HG03565 (cell line): Measurements from ENCODE around the gene PRPF18.

Experiments
- ATAC-seq: cut with Tn5 transposase; IDR thresholded peaks from one replicate; pipeline ENCODE4 v1.9.1; 2021; ENCODE audit warnings: mild to moderate bottlenecking, moderate library complexity; ENCODE audit not compliant: unreplicated experiment

PRPF18 gene

DNA sequence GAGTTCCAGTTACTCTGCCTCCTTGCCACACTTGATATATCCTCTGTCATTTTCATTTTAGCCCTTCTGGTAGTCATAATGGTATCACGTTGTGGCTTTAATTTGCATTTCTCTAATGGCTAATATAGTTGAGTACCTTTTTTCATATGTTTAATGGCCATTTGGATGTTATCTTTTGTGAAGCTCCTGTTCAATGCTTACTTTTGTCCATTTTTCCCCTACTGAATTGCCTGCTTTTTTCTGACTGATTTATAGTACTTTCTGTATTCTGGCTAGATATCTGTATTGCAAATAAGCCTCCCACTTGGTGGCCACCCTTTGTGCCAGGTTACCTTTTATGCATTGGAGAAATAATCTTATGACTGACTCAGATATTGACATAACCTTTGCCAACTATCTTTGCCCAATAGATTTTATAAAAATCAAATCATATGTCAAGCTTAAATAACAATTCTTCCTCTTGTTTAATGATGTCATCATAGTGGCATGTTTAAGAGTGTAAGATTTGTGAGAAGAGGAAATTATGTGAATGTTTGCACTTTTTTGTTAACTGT is 50.6 kb downstream of the PRPF18 start:
- no peak for ATAC-seq

DNA sequence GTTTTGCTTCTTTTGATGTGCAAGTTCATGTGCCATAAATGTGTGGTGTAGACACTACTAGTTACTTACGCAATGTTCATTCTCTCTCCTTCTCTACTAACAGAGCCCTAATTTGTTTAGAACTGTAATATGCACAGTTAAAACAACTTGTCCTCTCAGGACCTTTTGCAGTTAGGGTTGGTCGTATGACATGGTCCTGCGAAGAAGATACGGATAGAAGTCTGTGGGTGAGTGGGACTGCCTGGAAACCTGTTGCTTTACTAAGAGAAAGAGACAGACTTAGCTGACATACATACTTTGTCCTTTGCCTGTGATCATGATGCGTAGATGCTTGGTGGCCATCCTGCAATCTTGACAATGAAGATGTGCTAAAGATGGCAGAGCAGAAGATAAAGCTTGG is 51.1 kb downstream of the PRPF18 start:
- no peak for ATAC-seq

DNA sequence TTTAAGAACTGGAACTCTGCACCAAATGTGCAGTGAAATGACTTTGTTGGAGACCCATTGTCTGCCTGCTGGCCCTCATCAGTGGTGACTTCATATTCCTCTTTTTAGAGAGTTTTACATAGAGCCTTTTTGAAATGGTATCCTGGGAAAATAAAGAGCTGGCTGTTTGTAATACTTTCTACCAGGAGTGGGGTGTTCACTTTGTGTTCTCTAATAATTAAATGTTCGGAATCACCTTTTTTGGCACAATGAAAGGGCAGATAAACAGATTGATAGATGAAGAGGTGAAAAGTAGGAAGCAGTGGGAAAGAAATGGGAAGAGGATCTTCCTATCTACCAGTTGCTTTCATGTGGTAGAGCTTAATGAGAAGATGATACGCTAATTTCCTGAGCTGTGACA is 55.5 kb downstream of the PRPF18 start:
- ATAC-seq: no peak

DNA sequence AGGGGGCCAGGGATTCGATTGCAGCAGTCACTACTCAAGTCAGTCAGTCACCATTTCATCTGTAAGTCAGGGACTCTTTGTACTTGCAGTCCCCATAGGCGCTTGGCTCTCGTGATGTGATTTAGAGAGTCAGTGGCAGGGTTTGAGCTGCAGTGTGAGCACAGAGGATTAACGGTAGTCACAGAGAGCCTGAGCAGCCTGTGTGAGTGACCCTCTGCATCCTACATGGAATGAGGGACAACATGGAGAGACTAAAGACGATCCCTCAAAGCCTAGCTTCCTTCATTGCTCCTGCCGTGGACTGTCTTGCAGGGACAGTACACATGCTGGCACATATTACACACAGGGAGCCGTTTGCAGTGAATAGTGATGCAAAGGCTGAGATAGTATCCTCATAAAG is 56.3 kb downstream of the PRPF18 start:
- ATAC-seq: no peak

DNA sequence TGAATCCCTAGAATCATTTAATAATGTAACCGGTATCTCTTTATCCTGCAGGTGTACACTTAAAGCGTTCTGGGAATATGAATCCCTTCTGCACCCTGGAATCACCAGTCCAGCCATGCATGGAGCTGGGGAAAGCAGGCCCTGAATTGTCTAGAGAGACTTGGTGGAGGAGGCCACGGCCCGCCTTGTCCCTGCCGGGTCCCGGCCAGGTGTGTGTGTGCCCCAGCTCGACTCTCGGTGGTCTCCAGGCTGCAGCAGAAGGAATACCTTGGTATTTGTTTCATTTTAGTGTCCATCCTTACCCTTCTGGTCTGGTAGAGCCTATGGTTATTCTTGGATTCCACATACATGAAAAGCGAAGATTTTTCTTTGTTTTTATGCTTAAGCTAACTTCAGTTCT is 58.1 kb downstream of the PRPF18 start:
- ATAC-seq: no peak

DNA sequence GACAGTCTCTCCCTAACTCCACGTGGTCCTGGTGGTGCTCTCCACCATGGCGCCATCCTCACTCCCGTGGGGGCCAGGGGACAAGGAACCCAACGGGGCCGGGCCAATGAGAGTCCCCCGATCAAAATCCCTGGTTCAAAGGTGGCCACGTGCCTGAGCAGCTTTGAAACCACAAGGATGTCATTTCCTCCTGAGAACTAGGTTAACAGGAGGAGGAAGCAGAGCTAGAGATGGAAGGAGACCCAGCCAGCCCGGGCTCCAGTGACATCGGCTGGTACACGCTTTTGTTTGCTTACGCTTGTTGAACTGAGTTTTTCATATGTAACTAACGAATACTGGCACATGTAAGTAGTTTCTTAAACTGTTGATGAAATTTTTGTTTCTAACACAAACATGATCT is 61.7 kb downstream of the PRPF18 start:
- no peak for ATAC-seq

DNA sequence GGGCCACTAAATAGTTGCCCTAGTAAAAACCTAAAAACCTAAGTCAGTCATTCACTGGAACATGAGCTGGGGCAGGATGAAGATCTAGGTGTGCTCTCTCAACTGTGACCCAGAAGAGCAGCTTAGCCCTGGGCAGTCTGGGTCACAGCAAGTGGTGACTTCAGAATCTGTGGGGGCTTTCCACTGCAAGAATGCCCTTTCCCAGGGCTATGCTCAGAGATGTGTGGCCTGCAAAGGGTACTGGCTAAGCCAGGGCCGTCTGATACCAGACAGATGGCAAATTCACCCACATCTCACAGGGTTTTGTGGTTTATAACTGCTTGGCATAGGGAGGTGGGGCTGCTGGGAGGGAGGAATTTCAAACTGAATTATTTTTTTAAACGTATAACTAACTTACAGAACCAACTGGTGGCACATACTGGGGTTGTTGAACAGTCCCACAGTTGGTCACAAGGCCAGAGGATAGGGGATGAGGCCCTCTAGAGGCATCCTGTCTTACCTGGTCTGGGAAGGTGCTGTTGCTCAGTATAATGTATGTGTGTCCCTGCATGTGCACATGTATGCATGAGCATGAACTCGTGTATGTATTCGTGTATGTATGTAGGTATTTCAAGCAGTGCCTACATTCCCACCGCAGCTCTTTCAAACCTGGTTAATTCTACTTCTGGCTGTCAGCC is 63.2 kb downstream of the PRPF18 start:
- ATAC-seq: no peak

DNA sequence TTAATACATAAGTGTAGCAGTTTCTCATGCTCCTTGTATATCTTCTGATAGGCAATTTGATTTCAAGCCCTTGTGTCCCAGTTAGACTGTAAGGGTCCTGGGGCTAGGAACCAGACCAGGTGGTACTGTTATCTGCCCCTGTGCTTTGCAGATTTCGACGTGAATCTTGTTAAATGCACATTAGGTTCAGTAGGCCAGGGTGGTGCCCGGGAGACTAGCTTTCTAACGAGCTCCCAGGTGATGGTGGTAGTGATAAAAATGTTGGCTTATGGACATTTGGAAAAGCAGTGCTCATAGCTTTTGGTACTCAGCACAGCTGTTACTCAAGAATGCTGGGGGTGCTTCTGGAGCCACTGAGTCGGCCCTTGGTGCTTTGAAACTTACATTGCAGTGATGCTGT is 64.2 kb downstream of the PRPF18 start:
- ATAC-seq: no peak

DNA sequence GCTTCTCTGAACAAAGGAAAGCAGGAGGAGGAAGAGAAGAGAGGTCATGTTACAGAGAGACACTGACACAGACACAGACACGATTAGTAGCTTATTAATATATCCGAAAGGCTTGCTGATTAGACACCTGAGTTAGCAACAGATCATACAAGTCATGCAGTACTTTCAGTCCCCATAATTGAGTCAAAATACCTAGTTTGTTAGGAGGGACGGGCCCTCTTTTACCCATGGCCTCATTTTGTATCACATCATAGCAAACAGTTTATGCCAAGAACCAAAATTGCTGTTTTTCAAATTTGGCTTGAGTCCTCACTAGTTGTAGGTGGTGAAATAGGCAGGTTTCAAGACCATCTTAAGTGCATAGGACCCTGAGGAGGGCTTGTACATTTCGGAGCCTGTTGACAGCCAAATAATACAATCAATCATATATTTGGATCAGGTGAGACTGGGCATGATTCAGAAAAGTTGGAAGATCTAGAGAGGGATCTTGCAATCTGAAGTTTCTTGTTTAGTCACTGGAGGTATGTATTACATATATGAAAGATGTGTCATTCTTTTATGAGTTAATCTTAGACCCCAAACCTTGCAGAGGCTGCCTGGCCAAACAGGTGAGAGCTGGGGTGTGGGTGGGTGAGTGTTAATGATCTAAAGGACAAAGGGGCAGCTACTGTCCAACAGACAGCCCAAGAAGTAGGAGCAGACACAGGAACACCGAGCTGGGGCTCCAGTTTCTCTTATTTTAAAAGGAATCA is 65.4 kb downstream of the PRPF18 start:
- ATAC-seq: no peak

DNA sequence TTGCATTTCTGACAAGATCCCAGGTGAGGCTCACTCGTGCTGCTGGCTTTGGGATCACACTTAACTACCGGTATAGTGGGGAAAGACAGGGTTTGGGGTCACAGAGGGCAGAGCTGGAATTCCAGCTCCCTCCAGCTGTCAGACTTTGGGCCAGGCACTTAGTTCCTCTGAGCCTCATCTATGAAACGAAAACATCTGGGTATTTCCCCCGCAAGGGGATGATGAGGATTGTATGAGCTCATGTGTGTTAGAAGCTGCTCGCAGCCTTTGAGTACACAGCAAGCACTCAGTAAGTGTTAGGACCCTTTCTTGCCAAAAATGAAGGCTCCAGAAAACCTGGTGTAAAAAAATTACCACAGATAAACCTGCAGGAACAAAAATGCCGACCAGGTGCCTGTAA is 66.1 kb downstream of the PRPF18 start:
- ATAC-seq: no peak

DNA sequence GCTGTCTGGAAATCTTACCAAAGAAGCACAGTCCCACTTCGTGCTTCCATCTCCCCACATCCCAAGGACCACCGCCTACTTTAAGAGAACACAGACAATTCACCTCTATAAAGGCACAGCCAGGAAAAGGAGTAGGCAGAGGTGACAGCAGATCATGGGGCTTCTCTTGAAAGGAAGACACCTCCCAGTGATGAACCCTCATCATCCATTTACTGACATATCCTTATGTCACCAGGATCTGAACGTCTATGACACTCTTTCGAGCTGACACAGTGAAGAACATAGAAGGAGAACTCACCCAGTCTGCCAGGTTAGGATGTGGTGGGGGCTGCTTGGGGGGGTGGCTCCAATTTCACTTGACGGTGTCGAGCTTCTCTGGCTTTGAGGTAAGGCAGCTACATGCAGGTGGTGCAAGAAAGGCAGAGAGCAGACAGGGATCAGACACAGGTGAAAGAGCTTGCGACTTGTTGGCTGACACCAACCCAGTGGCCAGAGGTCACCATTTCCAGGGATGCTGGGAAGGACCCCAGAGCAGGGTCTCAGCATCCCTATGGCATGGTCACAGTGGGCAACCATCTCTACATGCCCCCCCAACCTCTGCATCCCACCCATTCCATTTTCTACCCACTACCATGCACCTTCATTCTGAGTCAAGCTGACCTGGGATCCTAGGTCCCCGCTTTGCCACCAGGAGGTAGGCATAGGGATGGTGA is 67.5 kb downstream of the PRPF18 start:
- ATAC-seq: no peak

DNA sequence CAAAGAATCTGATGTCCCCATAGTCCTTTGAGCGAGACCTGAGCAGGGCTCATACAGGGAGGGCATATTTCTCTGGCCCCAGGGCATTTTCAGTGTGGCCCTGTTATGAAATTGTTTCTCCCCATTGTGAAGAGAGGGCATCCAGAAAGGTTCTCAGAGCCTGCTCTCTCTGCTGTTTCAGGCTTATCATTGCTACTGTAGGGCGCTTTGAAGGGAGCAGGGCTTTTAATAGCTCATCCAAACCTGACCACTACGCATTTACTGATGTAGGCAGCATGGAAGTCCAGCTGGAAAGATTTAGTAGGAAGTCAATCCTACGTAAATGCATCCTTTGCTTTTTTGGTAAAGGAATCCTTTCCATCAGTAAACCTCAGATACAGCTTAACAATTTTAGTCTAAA is 68.1 kb downstream of the PRPF18 start:
- no peak for ATAC-seq

DNA sequence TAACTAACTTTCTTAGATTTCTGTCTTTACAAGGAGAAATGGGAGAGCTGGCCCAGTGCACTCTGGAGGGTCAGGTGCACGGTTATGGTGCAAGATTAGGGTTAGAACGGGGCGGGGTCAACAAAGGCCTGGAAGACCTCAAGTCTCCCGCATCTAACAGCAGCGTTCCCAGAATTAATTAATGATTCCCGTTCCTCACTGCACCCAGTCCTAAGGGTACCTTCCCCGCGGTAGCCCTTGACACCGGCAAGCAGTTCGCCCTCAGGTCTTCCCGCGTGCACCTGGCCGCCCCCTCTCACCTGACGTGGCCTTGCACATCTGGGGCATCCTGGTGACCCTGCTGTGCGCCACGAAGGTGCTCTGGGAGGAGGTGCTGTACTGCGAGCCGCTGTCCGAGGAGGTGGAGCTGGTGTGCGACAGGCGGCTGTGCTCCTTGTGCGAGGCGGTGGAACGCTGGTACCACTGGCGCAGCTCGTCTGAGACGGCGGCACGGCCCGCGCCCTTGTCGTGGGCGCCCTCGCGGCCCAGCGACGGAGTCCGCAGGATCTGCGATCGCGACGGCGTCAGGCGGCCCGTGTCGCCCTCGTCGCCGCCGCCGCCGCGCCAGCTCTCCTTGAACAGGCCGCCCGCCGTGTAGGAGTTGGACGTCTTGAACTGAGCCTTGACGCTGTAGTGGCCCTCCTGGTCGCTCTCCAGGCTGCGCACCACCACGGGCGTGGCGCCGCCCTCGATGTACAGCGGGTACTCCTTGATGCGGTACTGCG is 69.8 kb downstream of the PRPF18 start:
- ATAC-seq: no peak

DNA sequence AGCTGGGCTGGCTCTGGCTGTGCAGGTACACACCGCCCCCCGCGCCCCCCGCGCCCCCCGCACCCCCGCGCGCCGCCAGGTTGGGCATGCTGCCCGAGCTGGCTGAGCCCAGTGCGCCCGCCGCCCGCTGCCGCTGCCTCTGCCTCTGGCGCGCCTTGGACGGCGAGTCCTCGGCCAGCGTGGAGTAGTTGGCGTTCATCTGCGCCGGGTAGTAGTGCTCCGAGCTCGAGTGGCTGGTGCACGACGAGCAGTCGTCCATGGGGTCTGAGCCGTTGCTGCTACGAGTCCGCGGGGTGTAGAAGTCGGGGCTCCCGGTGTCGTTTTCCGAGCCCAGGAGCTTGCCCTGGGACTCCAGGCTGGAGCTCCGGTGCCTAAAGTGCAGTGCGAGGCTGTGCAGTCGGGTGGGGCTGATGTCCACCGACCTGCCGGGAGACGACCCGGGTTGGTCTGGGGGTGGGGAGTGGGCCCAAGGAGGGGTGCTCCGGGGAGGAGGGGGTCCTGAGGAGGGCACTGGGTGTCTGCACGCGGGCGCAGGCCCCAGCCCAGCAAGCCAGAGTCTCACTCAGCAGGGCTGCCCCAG is 70.4 kb downstream of the PRPF18 start:
- ATAC-seq: no peak

DNA sequence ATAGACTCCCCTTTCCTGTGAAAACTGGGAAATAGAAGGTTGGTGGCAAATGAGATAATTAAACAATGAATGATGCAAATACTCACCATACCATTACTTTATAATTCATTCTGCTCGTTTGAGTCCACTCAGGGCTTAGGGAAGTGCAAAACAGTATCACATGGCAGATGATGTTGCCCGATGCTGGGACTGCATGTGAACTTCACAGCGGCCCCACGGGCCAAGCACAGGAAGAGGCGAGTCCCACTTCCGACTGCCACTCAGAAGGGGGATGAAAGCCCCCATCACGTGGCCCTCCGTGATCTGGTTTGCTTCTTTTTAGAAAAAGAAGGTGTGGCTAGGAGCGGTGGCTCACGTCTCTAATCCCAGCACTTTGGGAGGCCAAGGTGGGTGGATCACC is 71.5 kb downstream of the PRPF18 start:
- ATAC-seq: no peak

DNA sequence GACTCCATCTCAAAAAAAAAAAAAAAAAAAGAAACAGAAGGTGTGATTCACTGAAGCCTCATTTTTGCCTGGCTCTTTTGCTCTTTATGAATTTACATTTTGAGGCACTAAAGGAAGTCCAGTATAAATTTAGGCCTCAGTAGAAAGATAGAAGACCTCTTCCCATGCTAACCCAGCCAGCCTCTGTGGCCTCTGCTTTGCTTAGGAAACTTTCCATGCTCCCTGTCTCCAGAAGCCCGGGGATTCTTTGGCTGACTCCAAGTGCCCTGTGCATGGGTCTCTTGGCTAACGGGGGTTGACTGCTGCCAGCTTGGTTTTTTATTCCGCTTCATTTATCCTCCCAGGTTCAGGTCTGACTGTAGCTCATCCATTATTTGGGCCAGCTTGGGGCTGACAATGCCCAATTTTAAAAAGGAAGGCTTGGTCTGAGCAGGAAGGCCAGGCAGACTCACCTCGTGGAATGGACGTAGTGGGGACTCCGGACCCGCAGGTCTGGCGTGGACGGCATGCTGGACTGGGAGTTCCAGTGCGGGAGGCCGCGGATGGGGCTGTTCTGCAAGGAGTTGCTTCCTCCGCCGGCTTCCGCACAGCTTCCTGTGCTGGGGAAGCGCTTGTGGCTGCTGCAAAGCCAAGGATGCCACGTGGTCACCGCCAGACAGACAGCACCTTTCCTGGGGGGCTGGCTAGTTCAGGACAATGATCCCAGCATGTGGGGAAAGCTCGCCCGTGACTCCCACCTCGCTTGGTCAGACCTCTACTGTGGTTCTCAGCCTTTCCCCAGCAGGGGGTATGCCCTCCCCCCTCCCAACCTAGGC is 72.3 kb downstream of the PRPF18 start:
- no peak for ATAC-seq

DNA sequence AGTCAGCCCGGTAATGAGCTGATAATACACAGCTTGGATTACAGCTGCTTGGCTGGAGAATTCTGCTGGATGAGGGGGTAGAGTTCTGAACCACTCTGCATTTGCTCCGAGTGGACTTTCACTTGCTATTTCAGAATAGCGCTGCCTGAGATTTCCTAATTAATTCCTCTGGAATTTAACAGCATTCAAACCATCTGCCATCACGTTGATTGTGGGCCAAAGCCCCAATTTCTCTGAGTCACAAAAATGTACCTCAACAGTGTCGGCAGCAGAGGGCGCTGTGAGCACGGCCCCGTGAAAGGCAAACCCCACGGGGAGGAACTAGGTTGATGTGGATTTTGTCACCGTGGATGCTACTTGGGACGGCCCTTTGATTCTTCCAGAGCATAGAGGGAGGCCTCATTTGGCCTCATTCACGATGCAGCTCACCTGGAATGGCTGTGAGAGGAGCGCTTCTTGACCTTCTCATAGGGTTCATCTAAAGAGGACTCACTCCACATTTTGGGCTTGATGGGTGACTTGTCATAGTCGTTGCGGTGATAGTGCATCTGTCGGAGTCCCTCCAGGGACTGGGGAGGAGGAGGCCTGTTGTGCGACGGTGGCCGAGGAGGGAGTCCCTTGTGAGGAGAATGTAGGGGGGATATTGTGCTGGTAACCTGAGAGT is 73.3 kb downstream of the PRPF18 start:
- ATAC-seq: no peak

DNA sequence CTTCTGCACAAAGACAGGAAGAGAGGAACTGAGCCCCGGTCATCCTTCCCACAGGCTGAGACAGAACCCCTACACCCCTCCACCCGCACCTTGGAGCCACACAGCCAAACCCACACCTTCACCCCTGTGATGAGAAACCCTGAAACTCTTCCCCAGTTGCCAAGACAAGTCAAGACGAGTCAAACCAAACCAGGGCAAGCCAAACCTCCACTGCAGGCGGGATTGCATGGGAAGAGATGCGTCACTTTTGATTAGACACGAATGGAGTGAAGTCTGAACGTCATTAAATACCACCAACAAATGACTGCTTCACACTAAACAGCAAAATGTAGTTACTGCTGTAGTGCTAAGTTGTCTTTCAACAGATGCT is 73.8 kb downstream of the PRPF18 start:
- no peak for ATAC-seq

DNA sequence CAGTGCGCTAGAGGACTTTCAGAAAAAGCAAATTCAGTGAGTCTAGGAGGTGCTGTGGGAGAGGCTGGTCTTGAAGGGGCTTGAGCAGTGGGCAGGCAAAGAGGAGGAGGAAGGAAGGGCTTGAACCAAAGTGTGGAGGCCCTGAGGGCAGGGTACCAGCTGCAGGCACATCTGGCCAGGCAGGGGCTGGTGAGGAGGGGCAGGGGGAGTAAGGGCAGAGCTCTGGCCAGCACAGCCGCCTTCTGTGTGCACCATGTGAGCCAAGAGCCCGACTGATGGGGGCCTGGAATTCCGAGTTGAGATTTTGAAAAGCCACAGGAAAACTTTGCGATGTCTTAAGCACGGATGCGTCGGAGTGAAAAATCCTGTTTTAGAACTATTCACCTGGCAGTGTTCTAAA is 74.5 kb downstream of the PRPF18 start:
- ATAC-seq: no peak
